IMR-90 (cell line): Measurements from ENCODE around the gene KDM1B. TPM values are rescaled to one million over a fixed set of nuclear protein-coding genes. Genes with fewer than 3 reads are reported as not detected.

Experiments
- ATAC-seq: fragments of 200-7000 bp; cut with Tn5 transposase; 2 replicates; pipeline ENCODE4 v1.9.1; 2020; ENCODE audit warnings: low read depth, mild to moderate bottlenecking, moderate library complexity
- BruUV-seq: library from RNA; stranded (reverse); fragments of 400-500 nt; replicated peaks from 2 replicates; lab custom pipeline; 2021; lab: Mats Ljungman, UMichigan
- CTCF ChIA-PET: fragments of 300-600 bp; formaldehyde crosslinking; extraction: SDS; loops from one replicate; lab custom pipeline; 2021; ENCODE audit warnings: antibody characterized with exemption; lab: Yijun Ruan, JAX
- POLR2A ChIA-PET: fragments of 300-600 bp; sonication (Branson Sonifier 250); formaldehyde crosslinking; loops from one replicate; lab custom pipeline; 2022; ENCODE audit warnings: antibody characterized with exemption; ENCODE audit not compliant: unreplicated experiment; lab: Charles Lee
- DNase-seq: peaks from one replicate; pipeline ENCODE4 v3.0.0; 2013
- H2AFZ ChIP-seq: replicated peaks from 2 replicates; pipeline ENCODE3; 2013; ENCODE audit warnings: low read length, mild to moderate bottlenecking; ENCODE audit not compliant: poor library complexity
- H2AK5ac ChIP-seq: 2 replicates; pipeline ENCODE4 v1.6.1; 2013; ENCODE audit warnings: low read depth, low read length, inconsistent platforms
- H2AK9ac ChIP-seq: replicated peaks from 2 replicates; pipeline ENCODE3; 2013; ENCODE audit warnings: mild to moderate bottlenecking, low read depth, low read length, moderate library complexity; ENCODE audit not compliant: poor library complexity
- H2BK120ac ChIP-seq: 2 replicates; pipeline ENCODE4 v1.6.1; 2013; ENCODE audit warnings: low read depth, low read length, inconsistent platforms
- H2BK15ac ChIP-seq: 3 replicates; pipeline ENCODE4 v1.6.1; 2013; ENCODE audit warnings: low read depth, low read length, inconsistent platforms
- H2BK20ac ChIP-seq: 2 replicates; pipeline ENCODE4 v1.6.1; 2013; ENCODE audit warnings: low read depth, mild to moderate bottlenecking, inconsistent platforms, low read length, moderate library complexity
- H2BK5ac ChIP-seq: 2 replicates; pipeline ENCODE4 v1.6.1; 2013; ENCODE audit warnings: mild to moderate bottlenecking, low read depth, low read length, inconsistent platforms; ENCODE audit not compliant: poor library complexity, severe bottlenecking
- H3K14ac ChIP-seq: replicated peaks from 2 replicates; pipeline ENCODE4 v1.6.1; 2013; ENCODE audit warnings: low read depth, low read length, inconsistent platforms
- H3K18ac ChIP-seq: 2 replicates; pipeline ENCODE4 v1.6.1; 2013; ENCODE audit warnings: low read depth, low read length, control low read depth
- H3K23ac ChIP-seq: 2 replicates; pipeline ENCODE4 v1.6.1; 2013; ENCODE audit warnings: low read depth, low read length, inconsistent platforms
- H3K27ac ChIP-seq: 2 replicates; pipeline ENCODE4 v1.5.1; 2013; ENCODE audit warnings: mild to moderate bottlenecking, control low read depth, low read length; ENCODE audit not compliant: insufficient read depth
- H3K27me3 ChIP-seq: 2 replicates; pipeline ENCODE4 v1.6.1; 2013; ENCODE audit warnings: low read length; ENCODE audit not compliant: control insufficient read depth, insufficient read depth
- H3K36me3 ChIP-seq: 2 replicates; pipeline ENCODE4 v1.6.1; 2013; ENCODE audit warnings: low read length, mixed read lengths; ENCODE audit not compliant: control insufficient read depth, insufficient read depth
- H3K4ac ChIP-seq: 2 replicates; pipeline ENCODE4 v1.6.1; 2013; ENCODE audit warnings: low read depth, low read length, inconsistent platforms
- H3K4me1 ChIP-seq: 2 replicates; pipeline ENCODE4 v1.6.1; 2013; ENCODE audit warnings: low read length, mixed read lengths; ENCODE audit not compliant: control insufficient read depth, insufficient read depth
- H3K4me2 ChIP-seq: 2 replicates; pipeline ENCODE4 v1.6.1; 2013; ENCODE audit warnings: low read depth, mild to moderate bottlenecking, control low read depth, low read length, moderate library complexity
- H3K4me3 ChIP-seq: 2 replicates; pipeline ENCODE4 v1.5.1; 2013; ENCODE audit warnings: low read depth, mild to moderate bottlenecking, control low read depth, low read length, moderate library complexity; ENCODE audit not compliant: insufficient read depth
- H3K56ac ChIP-seq: 2 replicates; pipeline ENCODE4 v1.6.1; 2013; ENCODE audit warnings: low read length, inconsistent platforms; ENCODE audit not compliant: insufficient read depth; ENCODE audit errors: extremely low read depth
- H3K79me1 ChIP-seq, 2 experiments: 2 replicates each; pipeline ENCODE4 v1.6.1; 2013; ENCODE audit warnings: low read length in 2 of 2, inconsistent platforms in 1 of 2, low read depth in 1 of 2
- H3K9ac ChIP-seq: 2 replicates; pipeline ENCODE4 v1.6.1; 2013; ENCODE audit warnings: low read depth, low read length, control low read depth
- H3K9me1 ChIP-seq: 2 replicates; pipeline ENCODE4 v1.6.1; 2013; ENCODE audit warnings: low read length, inconsistent platforms; ENCODE audit not compliant: insufficient read depth
- H3K9me3 ChIP-seq: 2 replicates; pipeline ENCODE4 v1.6.1; 2013; ENCODE audit warnings: low read length; ENCODE audit not compliant: control insufficient read depth, insufficient read depth
- H4K20me1 ChIP-seq: 2 replicates; pipeline ENCODE4 v1.6.1; 2013; ENCODE audit warnings: low read length, inconsistent platforms; ENCODE audit not compliant: insufficient read depth
- H4K5ac ChIP-seq: 2 replicates; pipeline ENCODE4 v1.6.1; 2013; ENCODE audit warnings: mild to moderate bottlenecking, low read depth, low read length, control low read depth
- H4K8ac ChIP-seq, 2 experiments: 2 replicates each; pipeline ENCODE4 v1.6.1; 2013; ENCODE audit warnings: low read depth in 2 of 2, low read length in 2 of 2, control low read depth in 1 of 2, inconsistent platforms in 1 of 2
- H4K91ac ChIP-seq: 2 replicates; pipeline ENCODE4 v1.6.1; 2013; ENCODE audit warnings: low read depth, low read length, inconsistent platforms; ENCODE audit not compliant: insufficient read depth
- BHLHE40 ChIP-seq: fragments of 150-350 bp; IDR thresholded peaks from 2 replicates; pipeline ENCODE4 v1.6.1; 2016; ENCODE audit warnings: mild to moderate bottlenecking, low read depth, low read length
- CEBPB ChIP-seq: IDR thresholded peaks from 2 replicates; pipeline ENCODE4 v1.6.1; 2012; ENCODE audit warnings: low read depth, low read length, improper control_type of control experiment
- CHD1 ChIP-seq: IDR thresholded peaks from 2 replicates; pipeline ENCODE4 v1.6.1; 2012; ENCODE audit warnings: low read depth, low read length, improper control_type of control experiment
- FOS ChIP-seq: fragments of 150-350 bp; IDR thresholded peaks from 2 replicates; pipeline ENCODE4 v1.6.1; 2016; ENCODE audit warnings: low read depth, low read length
- MAFK ChIP-seq: IDR thresholded peaks from 2 replicates; pipeline ENCODE4 v1.6.1; 2012; ENCODE audit warnings: low read depth, low read length, improper control_type of control experiment
- MAZ ChIP-seq: IDR thresholded peaks from 2 replicates; pipeline ENCODE4 v1.6.1; 2012; ENCODE audit warnings: low read depth, mild to moderate bottlenecking, low read length, improper control_type of control experiment, moderate library complexity, borderline replicate concordance
- MXI1 ChIP-seq: IDR thresholded peaks from 2 replicates; pipeline ENCODE4 v1.6.1; 2012; ENCODE audit warnings: low read depth, mild to moderate bottlenecking, low read length, moderate library complexity, borderline replicate concordance
- NFE2L2 ChIP-seq: fragments of 150-350 bp; IDR thresholded peaks from 2 replicates; pipeline ENCODE4 v1.6.1; 2016; ENCODE audit warnings: low read depth, mild to moderate bottlenecking, low read length
- POLR2A ChIP-seq: IDR thresholded peaks from 2 replicates; pipeline ENCODE4 v1.6.1; 2012; ENCODE audit warnings: mild to moderate bottlenecking, low read depth, low read length
- RAD21 ChIP-seq: IDR thresholded peaks from 2 replicates; pipeline ENCODE4 v1.6.1; 2012; ENCODE audit warnings: low read length, improper control_type of control experiment
- RCOR1 ChIP-seq: IDR thresholded peaks from 2 replicates; pipeline ENCODE4 v1.6.1; 2012; ENCODE audit warnings: mild to moderate bottlenecking, low read length, improper control_type of control experiment; ENCODE audit not compliant: insufficient replicate concordance
- RFX5 ChIP-seq: IDR thresholded peaks from 2 replicates; pipeline ENCODE4 v1.8.0; 2012; ENCODE audit warnings: low read depth, mild to moderate bottlenecking, low read length, moderate library complexity
- SMC3 ChIP-seq: fragments of 150-350 bp; IDR thresholded peaks from 2 replicates; pipeline ENCODE4 v1.6.1; 2016; ENCODE audit warnings: low read depth, mild to moderate bottlenecking, antibody characterized with exemption, low read length, moderate library complexity
- WGBS, 2 experiments: methylation state at CpG; one replicate each; pipeline versions ENCODE4 v1.1.5 to v1.1.7; 2013; ENCODE audit warnings: missing lambda C conversion rate in 2 of 2; ENCODE audit not compliant: insufficient read length in 1 of 2; ENCODE audit errors: extremely low coverage in 2 of 2; 5-methylcytosine and 5-hydroxymethylcytosine counted together
- dilution Hi-C: fragments of 300-500 bp; cut with HindIII; formaldehyde crosslinking; loops from one replicate; pipeline ENCODE4 v1.14.3; 2018; ENCODE audit warnings: low sequenced_read_pairs; ENCODE audit not compliant: unreplicated experiment
- in situ Hi-C: fragments of 300-500 bp; cut with MboI; formaldehyde crosslinking; loops from 3 replicates; pipeline ENCODE4 v1.14.3; 2019; ENCODE audit warnings: low sequenced_read_pairs, inconsistent platforms, mixed read lengths
- intact Hi-C: fragments of 100-400 bp; cut with micrococcal nuclease; formaldehyde crosslinking; loops from 2 replicates; pipeline ENCODE4 v1.10.0; 2022
- polyA plus RNA-seq, 3 experiments: library from polyadenylated mRNA; depleted of rRNA; stranded (reverse); fragments of >200 nt; gene quantifications; 2 replicates each; pipeline ENCODE4 v1.2.3, GENCODE V29; 2012; ENCODE audit warnings: low replicate concordance in 1 of 3
- total RNA-seq: library from RNA; depleted of rRNA; stranded (reverse); fragments of >200 nt; gene quantifications from 2 replicates; pipeline ENCODE4 v1.2.3, GENCODE V29; 2012
- TF ChIP-seq, protein P1 (sequence below): fragments of 150-350 bp; IDR thresholded peaks from 2 replicates; pipeline ENCODE4 v1.6.1; 2016; ENCODE audit warnings: low read depth, mild to moderate bottlenecking, low read length, moderate library complexity, borderline replicate concordance
- TF ChIP-seq, protein P2 (sequence below): conservative IDR thresholded peaks from 2 replicates; pipeline ENCODE4 v1.5.1; 2012; ENCODE audit warnings: mild to moderate bottlenecking, low read depth, low read length, improper control_type of control experiment
- TF ChIP-seq, protein P3 (sequence below): fragments of 150-350 bp; IDR thresholded peaks from 2 replicates; pipeline ENCODE4 v1.6.1; 2017; ENCODE audit warnings: mild to moderate bottlenecking, antibody characterized with exemption, low read length, low read depth

The KDM1B gene
- total and polyA plus RNA-seq, 2 of the 4 experiments (the other 2 are of a cell fraction) = 13.2 to 16.7 TPM

DNA sequence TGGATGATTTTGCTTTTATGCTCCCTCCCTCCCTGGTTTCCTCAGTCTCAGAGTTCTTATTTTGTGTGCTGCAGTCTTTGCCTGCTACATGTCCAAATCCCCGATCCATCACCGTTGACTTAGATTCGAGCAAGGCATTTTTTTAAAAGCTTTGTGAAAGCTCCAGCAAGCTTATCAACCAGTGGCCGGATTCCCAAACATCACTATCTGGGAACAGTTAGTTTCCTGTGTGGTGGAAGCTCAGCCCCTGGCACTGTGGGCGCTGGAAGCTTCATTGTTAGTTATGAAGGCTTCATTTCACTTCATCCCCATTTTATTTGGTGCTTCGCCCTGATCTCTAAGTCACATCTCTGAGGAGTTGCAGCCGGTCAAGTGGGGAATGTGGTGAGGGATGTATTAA is 64.4 kb downstream of the KDM1B start:
- Histone ChIP-seq H3K18ac (no peak overlapping the region), H3K14ac (no peak overlapping the region), H2AK5ac (no peak overlapping the region), H3K9me3 (no peaks in the 10 kb centered on the region), H2BK20ac (no peak overlapping the region), H3K27ac (no peak overlapping the region), H3K9me1 (peaks cover 3% of the 10 kb centered on the region; the same call in 1 of the 2 replicates), H2BK15ac (no peak overlapping the region), H4K5ac (no peak overlapping the region), H3K4me1 (no peaks in the 10 kb centered on the region; the same call in 1 of the 2 replicates), H4K91ac (no peak overlapping the region), H3K36me3 (peaks cover 9% of the 10 kb centered on the region), H3K79me1 (0 out of 4 replicates have a peak, but pooled peaks cover 0 to 4% of the 10 kb centered on the region in 2 experiments), H2AK9ac (no peak overlapping the region), H2BK120ac (no peak overlapping the region), H3K23ac (no peak overlapping the region), H3K4ac (no peak overlapping the region), H4K20me1 (no peaks in the 10 kb centered on the region), H3K4me3 (no peak overlapping the region), H2BK5ac (no peak overlapping the region), H3K4me2 (no peak overlapping the region), H4K8ac (no peak overlapping the region), H3K9ac (no peak overlapping the region), H2AFZ (no peak overlapping the region), H3K27me3 (no peaks in the 10 kb centered on the region), H3K56ac (no peak overlapping the region)
- DNase-seq = no peak
- TF ChIP-seq RCOR1 = no peak
- TF ChIP-seq, protein P1, sequence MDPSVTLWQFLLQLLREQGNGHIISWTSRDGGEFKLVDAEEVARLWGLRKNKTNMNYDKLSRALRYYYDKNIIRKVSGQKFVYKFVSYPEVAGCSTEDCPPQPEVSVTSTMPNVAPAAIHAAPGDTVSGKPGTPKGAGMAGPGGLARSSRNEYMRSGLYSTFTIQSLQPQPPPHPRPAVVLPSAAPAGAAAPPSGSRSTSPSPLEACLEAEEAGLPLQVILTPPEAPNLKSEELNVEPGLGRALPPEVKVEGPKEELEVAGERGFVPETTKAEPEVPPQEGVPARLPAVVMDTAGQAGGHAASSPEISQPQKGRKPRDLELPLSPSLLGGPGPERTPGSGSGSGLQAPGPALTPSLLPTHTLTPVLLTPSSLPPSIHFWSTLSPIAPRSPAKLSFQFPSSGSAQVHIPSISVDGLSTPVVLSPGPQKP = no peak
- TF ChIP-seq MAFK = no peak
- TF ChIP-seq CEBPB = no peak
- TF ChIP-seq BHLHE40 = no peak
- TF ChIP-seq, protein P2, sequence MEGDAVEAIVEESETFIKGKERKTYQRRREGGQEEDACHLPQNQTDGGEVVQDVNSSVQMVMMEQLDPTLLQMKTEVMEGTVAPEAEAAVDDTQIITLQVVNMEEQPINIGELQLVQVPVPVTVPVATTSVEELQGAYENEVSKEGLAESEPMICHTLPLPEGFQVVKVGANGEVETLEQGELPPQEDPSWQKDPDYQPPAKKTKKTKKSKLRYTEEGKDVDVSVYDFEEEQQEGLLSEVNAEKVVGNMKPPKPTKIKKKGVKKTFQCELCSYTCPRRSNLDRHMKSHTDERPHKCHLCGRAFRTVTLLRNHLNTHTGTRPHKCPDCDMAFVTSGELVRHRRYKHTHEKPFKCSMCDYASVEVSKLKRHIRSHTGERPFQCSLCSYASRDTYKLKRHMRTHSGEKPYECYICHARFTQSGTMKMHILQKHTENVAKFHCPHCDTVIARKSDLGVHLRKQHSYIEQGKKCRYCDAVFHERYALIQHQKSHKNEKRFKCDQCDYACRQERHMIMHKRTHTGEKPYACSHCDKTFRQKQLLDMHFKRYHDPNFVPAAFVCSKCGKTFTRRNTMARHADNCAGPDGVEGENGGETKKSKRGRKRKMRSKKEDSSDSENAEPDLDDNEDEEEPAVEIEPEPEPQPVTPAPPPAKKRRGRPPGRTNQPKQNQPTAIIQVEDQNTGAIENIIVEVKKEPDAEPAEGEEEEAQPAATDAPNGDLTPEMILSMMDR = no peak
- TF ChIP-seq MXI1 = no peak
- TF ChIP-seq MAZ = no peak
- no peak for TF ChIP-seq CHD1
- no peak for TF ChIP-seq RFX5
- TF ChIP-seq RAD21 = no peak
- no peak for TF ChIP-seq FOS
- TF ChIP-seq SMC3 = no peak
- no peak for TF ChIP-seq POLR2A
- TF ChIP-seq, protein P3, sequence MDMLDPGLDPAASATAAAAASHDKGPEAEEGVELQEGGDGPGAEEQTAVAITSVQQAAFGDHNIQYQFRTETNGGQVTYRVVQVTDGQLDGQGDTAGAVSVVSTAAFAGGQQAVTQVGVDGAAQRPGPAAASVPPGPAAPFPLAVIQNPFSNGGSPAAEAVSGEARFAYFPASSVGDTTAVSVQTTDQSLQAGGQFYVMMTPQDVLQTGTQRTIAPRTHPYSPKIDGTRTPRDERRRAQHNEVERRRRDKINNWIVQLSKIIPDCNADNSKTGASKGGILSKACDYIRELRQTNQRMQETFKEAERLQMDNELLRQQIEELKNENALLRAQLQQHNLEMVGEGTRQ = no peak
- TF ChIP-seq NFE2L2 = no peak
- dilution Hi-C loops (no loop called here), intact Hi-C loops (no loop called here), in situ Hi-C loops (no loop called here)
- BruUV-seq = no TSS peak
- ATAC-seq = no peak
- CTCF ChIA-PET = no interaction called here
- WGBS, 2 experiments = 46% methylated on average over 3 of the region's 7 CpGs; no CpG with 5 or more reads in 1 of the 2 experiments
- POLR2A ChIA-PET = no interaction called here
